ENCODE measurements around the gene TMEM259. TPM values are rescaled to one million over a fixed set of nuclear protein-coding genes. Genes with fewer than 3 reads are reported as not detected.

TMEM259 gene
- total and polyA plus RNA-seq, 2 of the 13 experiments (the other 11 are each of a cell fraction or from before 2014, with no cell fraction given): 64.7 to 164 TPM

GRCh38 chr19:1039646-1040475, 18.9 kb upstream of the TMEM259 start, which contains the start of gene ABCA7 (continued):
- TF ChIP-seq GRHL1 (CRISPR knock-in tag; conservative IDR thresholded peaks at IDR 0.05) (no peak), YEATS4 (CRISPR knock-in tag; IDR thresholded peaks at IDR 0.05; ENCODE audit: borderline replicate concordance) (no peak), SP5 (CRISPR knock-in tag; IDR thresholded peaks at IDR 0.05; ENCODE audit: borderline replicate concordance, low read depth) (peak; percentile 51; the same call in 1 of the 2 replicates), HNRNPL (IDR thresholded peaks at IDR 0.05; ENCODE audit: low read depth, low read length) (no peak), THAP11 (CRISPR knock-in tag; IDR thresholded peaks at IDR 0.05) (peak; percentile 75), REST (IDR thresholded peaks at IDR 0.05; ENCODE audit: borderline replicate concordance in 1 of 2, low read depth in 1 of 2, low read length in 2 of 2) (no peak), HNRNPLL (IDR thresholded peaks at IDR 0.05; ENCODE audit: low read depth, low read length, poor library complexity, severe bottlenecking) (peak; percentile 97), HMGXB4 (CRISPR knock-in tag; IDR thresholded peaks at IDR 0.05; ENCODE audit: borderline replicate concordance in 1 of 2, low read depth in 1 of 2) (0 out of 4 replicates have a peak, but pooled peaks of 1 of the 2 experiments have one; percentile 68), CEBPG (CRISPR knock-in tag; IDR thresholded peaks at IDR 0.05) (no peak), CREBL2 (CRISPR knock-in tag; IDR thresholded peaks at IDR 0.05; ENCODE audit: borderline replicate concordance) (no peak), ZNF407 (CRISPR knock-in tag; IDR thresholded peaks at IDR 0.05; ENCODE audit: not compliant biosample characterization) (no peak)

Measured in HepG2 (cell line).